GM12878 (cell line): ENCODE results near the gene LAMA2. TPM values are rescaled to one million over a fixed set of nuclear protein-coding genes. Genes with fewer than 3 reads are reported as not detected.

ENCODE experiments used
- ATAC-seq: fragments of 200-7000 bp; cut with Tn5 transposase; 3 replicates; pipeline ENCODE4 v1.9.1; 2020; ENCODE audit warnings: mild to moderate bottlenecking, moderate library complexity
- BruUV-seq: library from RNA; stranded (reverse); fragments of 400-500 nt; replicated peaks from 2 replicates; lab custom pipeline; 2021; lab: Mats Ljungman, UMichigan
- CTCF ChIA-PET: fragments of 300-600 bp; sonication (Branson Sonifier 250); formaldehyde crosslinking; extraction: SDS; loops from one replicate; lab custom pipeline; 2021; ENCODE audit warnings: inconsistent platforms; lab: Yijun Ruan, JAX
- POLR2A ChIA-PET: fragments of 350-600 bp; formaldehyde crosslinking; extraction: SDS; loops from one replicate; lab custom pipeline; 2021; ENCODE audit warnings: inconsistent platforms; lab: Charles Lee
- RAD21 ChIA-PET: fragments of 300-600 bp; sonication (Branson Sonifier 250); formaldehyde crosslinking; loops from one replicate; lab custom pipeline; 2023; ENCODE audit warnings: antibody characterized with exemption; ENCODE audit not compliant: unreplicated experiment; lab: Charles Lee
- SMC1A ChIA-PET: fragments of 300-600 bp; sonication (Branson Sonifier 250); formaldehyde crosslinking; loops from one replicate; lab custom pipeline; 2023; ENCODE audit not compliant: unreplicated experiment, uncharacterized antibody; lab: Charles Lee
- DNase-seq: peaks from one replicate; pipeline ENCODE4 v3.0.0-alpha.2; 2011; ENCODE audit warnings: low read depth, low spot score
- FAIRE-seq: peaks from 3 replicates; lab custom pipeline; 2011; peaks lifted over from hg19 to GRCh38; lab: Jason Lieb, UNC
- H2AFZ ChIP-seq: 2 replicates; pipeline ENCODE4 v1.6.0; 2011; ENCODE audit warnings: low read depth, low read length, control low read depth; ENCODE audit not compliant: control insufficient read depth
- H3K27ac ChIP-seq: 2 replicates; pipeline ENCODE4 v1.5.1; 2011; ENCODE audit warnings: control low read depth; ENCODE audit not compliant: control insufficient read depth, insufficient read depth
- H3K27me3 ChIP-seq, 2 experiments: replicated peaks in 1 of 2; 2 replicates each; pipeline versions ENCODE4 v1.6.0 to v1.6.1; 2011; ENCODE audit warnings: low read length in 1 of 2; ENCODE audit not compliant: control insufficient read depth in 2 of 2, insufficient read depth in 2 of 2
- H3K36me3 ChIP-seq, 2 experiments: 2 replicates each; pipeline ENCODE4 v1.5.1; 2011; ENCODE audit warnings: low read length in 1 of 2; ENCODE audit not compliant: control insufficient read depth in 2 of 2, insufficient read depth in 2 of 2
- H3K4me1 ChIP-seq: 2 replicates; pipeline ENCODE4 v1.6.1; 2011; ENCODE audit warnings: mild to moderate bottlenecking, low read length, moderate library complexity, mixed read lengths; ENCODE audit not compliant: control insufficient read depth, insufficient read depth
- H3K4me2 ChIP-seq: 2 replicates; pipeline ENCODE4 v1.6.0; 2011; ENCODE audit warnings: control low read depth; ENCODE audit not compliant: control insufficient read depth, insufficient read depth
- H3K4me3 ChIP-seq: fragments of 200-600 bp; sonication (generic); 2 replicates; pipeline ENCODE4 v1.5.1; 2016
- H3K79me2 ChIP-seq: 2 replicates; pipeline ENCODE4 v1.6.0; 2011; ENCODE audit warnings: low read length; ENCODE audit not compliant: control insufficient read depth, insufficient read depth
- H3K9ac ChIP-seq: 2 replicates; pipeline ENCODE4 v1.8.0; 2011; ENCODE audit warnings: low read length, control low read depth, mixed read lengths; ENCODE audit not compliant: control insufficient read depth, insufficient read depth
- H3K9me3 ChIP-seq: replicated peaks from 3 replicates; pipeline ENCODE4 v1.5.1; 2011; ENCODE audit warnings: mild to moderate bottlenecking, low read length; ENCODE audit not compliant: control insufficient read depth, insufficient read depth
- H4K20me1 ChIP-seq: 2 replicates; pipeline ENCODE4 v1.6.0; 2011; ENCODE audit not compliant: control insufficient read depth, insufficient read depth
- CHD1 ChIP-seq: IDR thresholded peaks from 2 replicates; pipeline ENCODE4 v1.6.1; 2012; ENCODE audit warnings: low read depth, low read length, improper control_type of control experiment
- NR2C2 ChIP-seq: IDR thresholded peaks from 2 replicates; pipeline ENCODE4 v1.6.1; 2011; ENCODE audit warnings: borderline replicate concordance, low read depth; ENCODE audit not compliant: control insufficient read depth, insufficient read length
- SUZ12 ChIP-seq: fragments of 200-600 bp; sonication (generic); IDR thresholded peaks from one replicate; pipeline ENCODE4 v1.6.1; 2018; ENCODE audit warnings: antibody characterized with exemption, mild to moderate bottlenecking; ENCODE audit not compliant: unreplicated experiment
- TBL1XR1 ChIP-seq: IDR thresholded peaks from 2 replicates; pipeline ENCODE4 v1.6.1; 2012; ENCODE audit warnings: low read depth, low read length, improper control_type of control experiment
- TCF3 ChIP-seq: IDR thresholded peaks from 2 replicates; pipeline ENCODE4 v1.6.1; 2012; ENCODE audit warnings: low read depth, mild to moderate bottlenecking, low read length, borderline replicate concordance; ENCODE audit not compliant: insufficient read depth
- ZNF622 ChIP-seq: fragments of 450-650 bp; IDR thresholded peaks from 2 replicates; pipeline ENCODE4 v1.6.1; 2017; ENCODE audit warnings: mild to moderate bottlenecking, inconsistent platforms
- WGBS: methylation state at CpG from one replicate; pipeline ENCODE4 v1.1.6; 2016; ENCODE audit warnings: low lambda C conversion rate; ENCODE audit not compliant: insufficient replicate concordance, insufficient coverage; ENCODE audit errors: missing lambda C conversion rate; 5-methylcytosine and 5-hydroxymethylcytosine counted together
- in situ Hi-C: fragments of 300-500 bp; cut with MboI; formaldehyde crosslinking; loops from 9 replicates; pipeline ENCODE4 v1.14.3; 2018; ENCODE audit warnings: mixed read lengths
- intact Hi-C: fragments of 100-400 bp; cut with micrococcal nuclease; formaldehyde crosslinking; loops from one replicate; pipeline ENCODE4 v1.14.2; 2022; ENCODE audit not compliant: unreplicated experiment
- polyA plus RNA-seq, 11 experiments: library from polyadenylated mRNA; depleted of rRNA in 4 of 11; unstranded in 6 of 11; stranded (reverse) in 5 of 11; fragments of >200 nt; fragmentation: Nextera tagmentation in 4 of 11; fragmentation: Illumina TruSeq in 1 of 11; extraction: Ambion mirVana in 4 of 11; extraction: Trizol in 1 of 11; gene quantifications; 1 replicate in 1 of 11; 2 replicates in 10 of 11; pipeline versions ENCODE4 v1.2.1 to v1.2.3, GENCODE V29; 2011 to 2016; ENCODE audit warnings: inconsistent platforms in 2 of 11, missing spikeins in 2 of 11, low read depth in 1 of 11
- total RNA-seq, 4 experiments: library from RNA; depleted of rRNA in 3 of 4; stranded (reverse); fragments of >200 nt in 3 of 4; fragmentation: Illumina TruSeq in 1 of 4; extraction: Trizol in 1 of 4; gene quantifications; 2 replicates each; pipeline versions ENCODE4 v1.2.1 to v1.2.3, GENCODE V29; 2013 to 2021
- TF ChIP-seq, protein P1 (sequence below): fragments of 450-650 bp; IDR thresholded peaks from 2 replicates; pipeline ENCODE4 v1.6.1; 2017; ENCODE audit warnings: mild to moderate bottlenecking, moderate library complexity
- TF ChIP-seq, protein P2 (sequence below): IDR thresholded peaks from 2 replicates; pipeline ENCODE4 v1.6.1; 2011; ENCODE audit warnings: low read depth, low read length, improper control_type of control experiment, borderline replicate concordance

Gene LAMA2
- total and polyA plus RNA-seq, 10 of the 15 experiments (the other 5 are each of a cell fraction or from before 2014, with no cell fraction given) = 0.04 to 2.0 (median 0.37) TPM; not detected in 1

DNA sequence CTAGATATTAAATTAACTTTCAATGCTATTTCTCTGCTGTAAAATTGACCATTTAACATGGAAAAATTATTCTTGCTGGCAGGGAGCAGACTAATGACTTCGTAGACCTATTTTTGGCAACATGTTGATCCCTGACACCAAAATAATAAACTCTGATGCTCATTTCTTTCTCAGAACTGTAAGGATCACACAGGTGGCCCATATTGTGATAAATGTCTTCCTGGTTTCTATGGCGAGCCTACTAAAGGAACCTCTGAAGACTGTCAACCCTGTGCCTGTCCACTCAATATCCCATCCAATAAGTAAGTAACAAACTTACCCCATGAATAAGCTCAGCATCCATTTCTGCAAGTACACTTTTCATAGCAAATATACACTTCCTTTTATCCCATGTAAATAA, 387.5 kb downstream of the LAMA2 start:
- no peak overlapping the region for H2AFZ ChIP-seq
- H3K9me3 ChIP-seq = no peaks in the 10 kb centered on the region
- no peaks in the 10 kb centered on the region for H3K4me1 ChIP-seq
- in situ Hi-C loops = no loop called here
- FAIRE-seq (no peak), DNase-seq (no peak), ATAC-seq (no peak)
- H3K4me3 ChIP-seq = no peak overlapping the region
- 29% methylated on average over 2 of the region's 2 CpGs for WGBS
- TF ChIP-seq SUZ12 = no peak
- no peak overlapping the region for H3K4me2 ChIP-seq
- ChIA-PET POLR2A (no interaction called here), RAD21 (interaction anchor here (0.6 kb wide), 1 partner anchor 100 kb away, joined by 3 read pairs; no protein-coding TSS in a partner anchor), SMC1A (interaction anchor here (0.8 to 2.6 kb wide), 2 partner anchors 10 to 12 kb away, joined by 3 to 7 read pairs; no protein-coding TSS in a partner anchor), CTCF (interaction anchor here (0.8 kb wide), 1 partner anchor 18 kb away, joined by 3 read pairs; no protein-coding TSS in a partner anchor)
- no peak overlapping the region for H3K9ac ChIP-seq
- no peak overlapping the region for H3K27ac ChIP-seq
- BruUV-seq = no TSS peak
- H3K36me3 ChIP-seq = no peaks in the 10 kb centered on the region
- no peaks in the 10 kb centered on the region; a peak in 1 of 4 replicates for H3K27me3 ChIP-seq
- intact Hi-C loops = no loop called here
- no peaks in the 10 kb centered on the region for H4K20me1 ChIP-seq
- H3K79me2 ChIP-seq = no peaks in the 10 kb centered on the region

DNA sequence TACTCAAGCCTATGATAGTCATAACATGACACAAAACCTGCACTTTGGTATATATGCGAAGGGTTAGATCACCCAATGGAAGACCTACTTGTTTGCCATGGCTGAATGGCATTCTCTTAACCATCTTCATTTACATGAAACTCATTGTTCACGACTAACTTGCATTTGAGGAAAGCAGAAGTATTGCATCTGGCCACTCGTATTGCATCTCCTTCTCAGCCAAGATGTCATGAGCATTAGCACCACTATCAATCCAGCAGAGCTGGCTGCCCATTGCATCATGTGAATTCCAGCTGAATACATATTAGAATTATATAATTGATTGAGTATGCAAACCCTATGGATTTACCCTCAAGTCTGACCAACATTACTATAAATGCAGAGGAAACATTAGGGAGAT, 390.2 kb downstream of the LAMA2 start:
- FAIRE-seq (no peak), ATAC-seq (no peak), DNase-seq (no peak)
- Histone ChIP-seq H3K27me3 (no peaks in the 10 kb centered on the region; a peak in 1 of 4 replicates), H4K20me1 (no peaks in the 10 kb centered on the region), H3K36me3 (no peaks in the 10 kb centered on the region), H3K27ac (no peak overlapping the region), H3K9ac (no peak overlapping the region), H3K4me2 (no peak overlapping the region), H2AFZ (no peak overlapping the region), H3K9me3 (no peaks in the 10 kb centered on the region), H3K79me2 (no peaks in the 10 kb centered on the region), H3K4me3 (no peak overlapping the region), H3K4me1 (no peaks in the 10 kb centered on the region)
- in situ Hi-C loops = no loop called here
- ChIA-PET CTCF (no interaction called here), RAD21 (no interaction called here), POLR2A (no interaction called here), SMC1A (interaction anchor here (1.0 kb wide), 1 partner anchor 29 kb away, joined by 4 read pairs; no protein-coding TSS in a partner anchor)
- 4% methylated on average over 3 of the region's 3 CpGs for WGBS
- BruUV-seq = no TSS peak
- no peak for TF ChIP-seq TBL1XR1
- TF ChIP-seq ZNF622 = no peak
- no peak for TF ChIP-seq TCF3
- no peak for TF ChIP-seq NR2C2
- TF ChIP-seq, protein P1, sequence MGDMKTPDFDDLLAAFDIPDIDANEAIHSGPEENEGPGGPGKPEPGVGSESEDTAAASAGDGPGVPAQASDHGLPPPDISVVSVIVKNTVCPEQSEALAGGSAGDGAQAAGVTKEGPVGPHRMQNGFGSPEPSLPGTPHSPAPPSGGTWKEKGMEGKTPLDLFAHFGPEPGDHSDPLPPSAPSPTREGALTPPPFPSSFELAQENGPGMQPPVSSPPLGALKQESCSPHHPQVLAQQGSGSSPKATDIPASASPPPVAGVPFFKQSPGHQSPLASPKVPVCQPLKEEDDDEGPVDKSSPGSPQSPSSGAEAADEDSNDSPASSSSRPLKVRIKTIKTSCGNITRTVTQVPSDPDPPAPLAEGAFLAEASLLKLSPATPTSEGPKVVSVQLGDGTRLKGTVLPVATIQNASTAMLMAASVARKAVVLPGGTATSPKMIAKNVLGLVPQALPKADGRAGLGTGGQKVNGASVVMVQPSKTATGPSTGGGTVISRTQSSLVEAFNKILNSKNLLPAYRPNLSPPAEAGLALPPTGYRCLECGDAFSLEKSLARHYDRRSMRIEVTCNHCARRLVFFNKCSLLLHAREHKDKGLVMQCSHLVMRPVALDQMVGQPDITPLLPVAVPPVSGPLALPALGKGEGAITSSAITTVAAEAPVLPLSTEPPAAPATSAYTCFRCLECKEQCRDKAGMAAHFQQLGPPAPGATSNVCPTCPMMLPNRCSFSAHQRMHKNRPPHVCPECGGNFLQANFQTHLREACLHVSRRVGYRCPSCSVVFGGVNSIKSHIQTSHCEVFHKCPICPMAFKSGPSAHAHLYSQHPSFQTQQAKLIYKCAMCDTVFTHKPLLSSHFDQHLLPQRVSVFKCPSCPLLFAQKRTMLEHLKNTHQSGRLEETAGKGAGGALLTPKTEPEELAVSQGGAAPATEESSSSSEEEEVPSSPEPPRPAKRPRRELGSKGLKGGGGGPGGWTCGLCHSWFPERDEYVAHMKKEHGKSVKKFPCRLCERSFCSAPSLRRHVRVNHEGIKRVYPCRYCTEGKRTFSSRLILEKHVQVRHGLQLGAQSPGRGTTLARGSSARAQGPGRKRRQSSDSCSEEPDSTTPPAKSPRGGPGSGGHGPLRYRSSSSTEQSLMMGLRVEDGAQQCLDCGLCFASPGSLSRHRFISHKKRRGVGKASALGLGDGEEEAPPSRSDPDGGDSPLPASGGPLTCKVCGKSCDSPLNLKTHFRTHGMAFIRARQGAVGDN = no peak
- TF ChIP-seq, protein P2, sequence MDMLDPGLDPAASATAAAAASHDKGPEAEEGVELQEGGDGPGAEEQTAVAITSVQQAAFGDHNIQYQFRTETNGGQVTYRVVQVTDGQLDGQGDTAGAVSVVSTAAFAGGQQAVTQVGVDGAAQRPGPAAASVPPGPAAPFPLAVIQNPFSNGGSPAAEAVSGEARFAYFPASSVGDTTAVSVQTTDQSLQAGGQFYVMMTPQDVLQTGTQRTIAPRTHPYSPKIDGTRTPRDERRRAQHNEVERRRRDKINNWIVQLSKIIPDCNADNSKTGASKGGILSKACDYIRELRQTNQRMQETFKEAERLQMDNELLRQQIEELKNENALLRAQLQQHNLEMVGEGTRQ = no peak
- TF ChIP-seq CHD1 = no peak
- intact Hi-C loops = no loop called here
